ENCODE data around the gene ZNF195.

The ZNF195 gene

DNA sequence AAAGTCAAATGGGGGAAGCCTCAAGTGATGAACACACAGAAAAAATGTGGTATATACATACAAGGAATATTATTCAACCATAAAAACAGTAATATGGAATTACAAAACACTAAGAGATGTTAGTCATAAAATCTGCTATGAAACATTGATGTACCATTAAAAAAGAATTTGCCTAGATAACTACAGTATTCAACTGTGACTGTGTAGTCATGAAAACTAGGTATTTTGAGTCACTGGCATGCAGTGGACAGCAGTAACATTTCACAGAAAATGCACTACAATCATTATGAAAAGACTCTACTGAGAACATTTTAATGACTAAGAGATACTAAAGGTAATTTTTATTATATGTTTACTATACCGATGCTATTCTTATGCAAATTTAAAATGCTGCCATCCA, 11.7 kb downstream of the ZNF195 start:
- TF ChIP-seq, protein P1, sequence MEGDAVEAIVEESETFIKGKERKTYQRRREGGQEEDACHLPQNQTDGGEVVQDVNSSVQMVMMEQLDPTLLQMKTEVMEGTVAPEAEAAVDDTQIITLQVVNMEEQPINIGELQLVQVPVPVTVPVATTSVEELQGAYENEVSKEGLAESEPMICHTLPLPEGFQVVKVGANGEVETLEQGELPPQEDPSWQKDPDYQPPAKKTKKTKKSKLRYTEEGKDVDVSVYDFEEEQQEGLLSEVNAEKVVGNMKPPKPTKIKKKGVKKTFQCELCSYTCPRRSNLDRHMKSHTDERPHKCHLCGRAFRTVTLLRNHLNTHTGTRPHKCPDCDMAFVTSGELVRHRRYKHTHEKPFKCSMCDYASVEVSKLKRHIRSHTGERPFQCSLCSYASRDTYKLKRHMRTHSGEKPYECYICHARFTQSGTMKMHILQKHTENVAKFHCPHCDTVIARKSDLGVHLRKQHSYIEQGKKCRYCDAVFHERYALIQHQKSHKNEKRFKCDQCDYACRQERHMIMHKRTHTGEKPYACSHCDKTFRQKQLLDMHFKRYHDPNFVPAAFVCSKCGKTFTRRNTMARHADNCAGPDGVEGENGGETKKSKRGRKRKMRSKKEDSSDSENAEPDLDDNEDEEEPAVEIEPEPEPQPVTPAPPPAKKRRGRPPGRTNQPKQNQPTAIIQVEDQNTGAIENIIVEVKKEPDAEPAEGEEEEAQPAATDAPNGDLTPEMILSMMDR (IDR thresholded peaks at IDR 0.05; ENCODE audit: low read depth, low read length): no peak
- no peak for DNase-seq (ENCODE audit: extremely low read depth, low read depth)

DNA sequence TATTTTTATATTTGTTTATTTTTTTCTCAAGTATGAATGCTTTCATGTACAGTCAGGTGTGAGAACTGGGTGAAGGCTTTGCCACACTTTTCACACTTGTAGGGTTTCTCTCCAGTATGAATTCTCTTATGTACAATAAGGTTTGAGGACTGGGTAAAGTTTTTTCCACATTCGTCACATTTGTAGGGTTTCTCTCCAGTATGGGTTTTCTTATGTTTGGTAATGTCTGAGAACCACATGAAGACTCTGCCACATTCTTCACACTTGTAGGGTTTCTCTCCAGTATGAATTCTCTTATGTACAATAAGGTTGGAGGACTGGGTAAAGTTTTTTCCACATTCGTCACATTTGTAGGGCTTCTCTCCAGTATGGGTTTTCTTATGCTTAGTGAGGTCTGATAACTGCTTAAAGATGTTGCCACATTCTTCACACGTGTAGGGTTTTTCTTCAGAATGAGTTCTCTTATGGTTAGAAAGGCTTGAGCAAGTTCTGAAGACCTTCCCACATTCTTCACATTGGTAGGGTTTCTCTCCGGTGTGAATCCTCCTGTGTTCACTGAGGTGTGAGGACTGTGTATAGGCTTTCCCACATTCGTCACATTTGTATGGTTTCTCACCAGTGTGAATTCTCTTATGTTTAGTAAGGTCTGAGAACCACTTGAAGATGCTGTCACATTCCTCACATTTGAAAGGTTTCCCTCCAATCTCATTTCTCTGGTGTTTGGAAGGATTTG, 19.7 kb downstream of the ZNF195 start:
- TF ChIP-seq, protein P1 (IDR thresholded peaks at IDR 0.05; ENCODE audit: low read depth, low read length): no peak
- no peak for DNase-seq (ENCODE audit: extremely low read depth, low read depth)

DNA sequence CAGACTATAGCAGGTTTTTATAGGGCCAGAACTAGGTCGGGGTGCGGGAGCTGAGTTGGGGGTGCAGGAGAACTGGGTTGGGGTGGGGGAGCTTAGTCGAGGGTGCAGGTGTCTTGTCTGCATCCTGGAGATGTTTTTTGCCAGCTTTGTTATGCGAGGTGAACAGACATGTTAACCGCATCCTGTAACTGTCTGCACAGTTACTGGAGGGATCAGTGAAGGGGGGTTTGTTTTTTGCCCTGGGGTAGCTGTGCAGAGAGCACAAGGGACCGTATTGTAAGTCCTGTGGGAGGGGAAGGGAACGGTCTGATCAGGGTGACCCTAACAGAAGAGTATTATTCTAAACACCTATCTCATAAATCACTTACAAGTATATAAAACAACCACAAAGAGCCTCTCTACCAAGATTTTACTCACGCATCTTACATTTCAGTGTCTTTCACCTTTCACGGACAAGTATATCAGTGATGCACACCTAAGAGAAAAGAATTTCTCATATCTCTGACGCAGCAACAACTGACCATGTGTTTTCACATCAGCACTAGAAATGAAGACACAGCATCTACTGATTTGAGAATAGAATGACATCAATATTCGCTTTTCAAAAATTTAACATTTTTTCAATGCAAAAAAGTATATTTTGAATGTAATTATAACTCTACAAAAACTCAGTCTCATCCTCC, 20.8 kb downstream of the ZNF195 start:
- TF ChIP-seq, protein P1 (IDR thresholded peaks at IDR 0.05; ENCODE audit: low read depth, low read length): no peak

DNA sequence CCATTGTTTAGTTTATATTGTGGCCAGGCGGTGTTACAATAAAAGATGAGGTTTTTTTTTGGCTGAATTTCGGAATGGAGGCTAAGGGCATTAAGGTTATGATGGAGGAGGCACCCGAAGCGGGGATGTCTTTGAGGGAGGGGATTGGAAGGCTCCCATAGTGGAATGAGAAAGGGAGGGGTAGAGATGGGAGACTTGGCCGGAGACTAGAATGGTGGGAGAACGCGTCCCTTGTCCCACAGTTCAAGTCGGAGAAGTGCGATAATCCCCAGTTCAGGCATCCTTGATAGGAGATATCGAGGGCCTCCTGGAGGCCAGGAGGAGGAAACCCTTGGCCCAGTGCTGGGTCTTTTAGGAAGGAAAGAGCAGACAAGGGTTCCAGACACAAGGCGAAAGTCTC, 21.6 kb downstream of the ZNF195 start:
- no peak for DNase-seq (ENCODE audit: extremely low read depth, low read depth)
- TF ChIP-seq, protein P1 (IDR thresholded peaks at IDR 0.05; ENCODE audit: low read depth, low read length): no peak

More for the DNA sequence above, 20.8 kb downstream of the ZNF195 start:
- no peak for DNase-seq (ENCODE audit: extremely low read depth, low read depth)

DNA sequence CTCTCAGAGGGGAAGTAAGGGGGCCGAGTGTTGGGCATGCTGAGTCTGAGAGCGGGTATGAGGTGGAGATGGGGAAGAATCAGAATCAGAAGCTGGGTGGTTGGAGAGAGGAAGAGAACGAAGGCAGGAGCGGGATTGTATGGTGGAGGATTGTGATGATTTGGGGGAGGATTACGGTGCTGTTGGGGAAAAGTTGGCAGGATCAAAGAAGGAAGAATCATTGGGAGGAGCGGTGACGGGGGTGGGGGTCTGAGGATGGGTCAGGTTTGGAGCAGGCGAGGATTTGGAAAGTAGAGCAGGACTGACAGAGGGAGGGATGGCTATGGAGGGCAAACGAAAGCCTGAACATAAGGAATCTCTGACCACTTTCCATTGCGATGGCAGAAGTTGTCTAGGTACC, 22.1 kb downstream of the ZNF195 start:
- TF ChIP-seq, protein P1 (IDR thresholded peaks at IDR 0.05; ENCODE audit: low read depth, low read length): no peak
- no peak for DNase-seq (ENCODE audit: extremely low read depth, low read depth)

DNA sequence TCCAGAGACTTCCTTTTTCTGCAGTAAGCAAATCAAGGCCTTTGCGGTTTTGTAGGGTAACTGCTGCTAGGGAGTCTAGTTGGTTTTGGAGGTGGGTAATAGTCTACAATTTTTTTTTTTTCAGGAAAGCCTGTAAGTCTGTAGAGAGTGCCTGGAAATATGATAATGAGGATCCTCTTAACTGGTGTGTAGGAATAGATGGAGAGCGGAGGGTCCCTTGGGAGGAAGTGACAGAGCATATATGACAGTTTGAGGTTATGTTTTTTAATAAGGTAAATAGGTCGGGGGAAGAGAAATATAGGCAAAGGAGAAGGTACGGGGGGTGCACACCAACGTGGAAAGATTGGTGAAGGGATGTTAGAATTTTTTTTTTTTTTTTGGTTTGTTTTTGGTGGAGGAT, 25.9 kb downstream of the ZNF195 start:
- TF ChIP-seq, protein P1 (IDR thresholded peaks at IDR 0.05; ENCODE audit: low read depth, low read length): no peak
- DNase-seq (ENCODE audit: extremely low read depth, low read depth): no peak

DNA sequence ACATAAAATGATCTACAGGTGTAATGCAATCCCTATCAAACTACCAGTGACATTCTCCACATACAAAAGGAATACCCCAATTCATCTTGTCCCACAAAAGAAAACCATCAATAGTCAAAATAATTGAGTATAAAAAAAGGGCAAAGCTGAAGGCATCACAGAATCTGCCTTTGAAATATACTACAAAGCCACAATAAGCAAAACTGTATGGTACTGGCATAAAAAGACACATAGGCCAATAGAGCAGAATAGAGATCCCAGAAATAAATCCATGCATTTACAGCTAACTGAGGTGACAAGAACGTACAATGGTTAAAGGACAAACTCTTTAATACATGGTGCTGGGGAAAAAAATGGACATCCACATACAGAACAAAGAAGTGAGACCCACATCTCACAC, 31.8 kb downstream of the ZNF195 start:
- no peak for DNase-seq (ENCODE audit: extremely low read depth, low read depth)
- TF ChIP-seq, protein P1 (IDR thresholded peaks at IDR 0.05; ENCODE audit: low read depth, low read length): no peak

All from AG09319 (cell line).